CD14-positive monocyte (primary cell): Measurements from ENCODE around the gene CKAP2L. TPM values are rescaled to one million over a fixed set of nuclear protein-coding genes. Genes with fewer than 3 reads are reported as not detected.

Source experiments
- DNase-seq, 3 donors: peaks; one replicate each; pipeline ENCODE4 v3.0.0-alpha.2; 2011 to 2022
- H2AFZ ChIP-seq: 2 replicates; pipeline ENCODE4 v1.6.0; 2012; ENCODE audit warnings: mild to moderate bottlenecking, low read depth, low read length, inconsistent platforms; ENCODE audit not compliant: insufficient read depth, poor library complexity, severe bottlenecking
- H3K27ac ChIP-seq, 2 donors: 1 replicate in 1 of 2; 2 replicates in 1 of 2; pipeline ENCODE4 v1.5.1; 2012 to 2013; ENCODE audit warnings: low read length in 2 of 2, control low read depth in 1 of 2, inconsistent platforms in 1 of 2, low read depth in 1 of 2, mild to moderate bottlenecking in 1 of 2
- H3K27me3 ChIP-seq, 2 donors: one replicate each; pipeline versions ENCODE4 v1.6.0 to v1.6.1; 2011 to 2013; ENCODE audit warnings: low read length in 2 of 2; ENCODE audit not compliant: control insufficient read depth in 2 of 2, insufficient read depth in 2 of 2
- H3K36me3 ChIP-seq, 2 donors: replicated peaks in 1 of 2; 1 replicate in 1 of 2; 2 replicates in 1 of 2; pipeline versions ENCODE4 v1.5.1 to v1.6.1; 2012 to 2013; ENCODE audit warnings: low read length in 2 of 2, control low read depth in 1 of 2, inconsistent platforms in 1 of 2, mild to moderate bottlenecking in 1 of 2; ENCODE audit not compliant: insufficient read depth in 2 of 2, control insufficient read depth in 1 of 2
- H3K4me1 ChIP-seq, 2 donors: 1 replicate in 1 of 2; 2 replicates in 1 of 2; pipeline versions ENCODE4 v1.5.1 to v1.6.1; 2012 to 2013; ENCODE audit warnings: low read length in 2 of 2, control low read depth in 1 of 2, inconsistent platforms in 1 of 2, mild to moderate bottlenecking in 1 of 2, moderate library complexity in 1 of 2; ENCODE audit not compliant: insufficient read depth in 2 of 2, control insufficient read depth in 1 of 2
- H3K4me2 ChIP-seq: replicated peaks from 2 replicates; pipeline ENCODE3; 2012; ENCODE audit warnings: low read length, moderate library complexity, mild to moderate bottlenecking; ENCODE audit not compliant: poor library complexity, severe bottlenecking; ENCODE audit errors: extremely low read depth
- H3K4me3 ChIP-seq, 3 experiments: fragments of 200-600 bp in 1 of 3; sonication (generic) in 1 of 3; replicated peaks in 1 of 3; 1 replicate in 2 of 3; 2 replicates in 1 of 3; pipeline ENCODE4 v1.5.1; 2011 to 2013; ENCODE audit warnings: low read length in 3 of 3, mild to moderate bottlenecking in 3 of 3, control low read depth in 2 of 3, low read depth in 2 of 3, inconsistent platforms in 1 of 3, moderate library complexity in 1 of 3
- H3K79me2 ChIP-seq: 2 replicates; pipeline ENCODE4 v1.6.0; 2012; ENCODE audit warnings: mild to moderate bottlenecking, control low read depth, inconsistent platforms, low read length, moderate library complexity; ENCODE audit not compliant: insufficient read depth
- H3K9ac ChIP-seq: 2 replicates; pipeline ENCODE4 v1.6.0; 2017; ENCODE audit warnings: low read length, mild to moderate bottlenecking; ENCODE audit not compliant: insufficient read depth, poor library complexity, severe bottlenecking
- H3K9me3 ChIP-seq, 2 donors: replicated peaks in 1 of 2; 1 replicate in 1 of 2; 2 replicates in 1 of 2; pipeline versions ENCODE4 v1.5.1 to v1.6.1; 2012 to 2013; ENCODE audit warnings: low read length in 2 of 2, control low read depth in 1 of 2; ENCODE audit not compliant: control insufficient read depth in 1 of 2, insufficient read depth in 1 of 2
- H4K20me1 ChIP-seq: 2 replicates; pipeline ENCODE4 v1.6.0; 2012; ENCODE audit warnings: mild to moderate bottlenecking, low read length, control low read depth, moderate library complexity; ENCODE audit not compliant: insufficient read depth
- H3K27ac Mint-ChIP-seq, 7 donors: one replicate each; pipeline ENCODE4 v1.8.0; 2020; ENCODE audit warnings: mild to moderate bottlenecking in 7 of 7, mixed read lengths in 7 of 7, moderate library complexity in 6 of 7, inconsistent platforms in 2 of 7
- H3K27me3 Mint-ChIP-seq, 3 donors: one replicate each; pipeline ENCODE4 v1.8.0; 2021 to 2022; ENCODE audit warnings: low read depth in 3 of 3, mild to moderate bottlenecking in 3 of 3, mixed read lengths in 3 of 3, moderate library complexity in 3 of 3, inconsistent platforms in 1 of 3
- H3K36me3 Mint-ChIP-seq, 2 donors: one replicate each; pipeline ENCODE4 v1.8.0; 2020; ENCODE audit warnings: mixed read lengths in 2 of 2, inconsistent platforms in 1 of 2, mild to moderate bottlenecking in 1 of 2
- H3K4me1 Mint-ChIP-seq: one replicate; pipeline ENCODE4 v1.8.0; 2020; ENCODE audit warnings: mild to moderate bottlenecking, mixed read lengths
- H3K4me3 Mint-ChIP-seq, 2 donors: one replicate each; pipeline ENCODE4 v1.8.0; 2020; ENCODE audit warnings: mild to moderate bottlenecking in 2 of 2, mixed read lengths in 2 of 2, moderate library complexity in 1 of 2
- H3K9me3 Mint-ChIP-seq, 7 donors: one replicate each; pipeline ENCODE4 v1.8.0; 2020 to 2022; ENCODE audit warnings: mixed read lengths in 7 of 7, mild to moderate bottlenecking in 6 of 7, moderate library complexity in 6 of 7, inconsistent platforms in 2 of 7
- WGBS: methylation state at CpG from one replicate; pipeline ENCODE4 v1.1.5; 2013; ENCODE audit warnings: missing lambda C conversion rate; ENCODE audit not compliant: insufficient coverage; 5-methylcytosine and 5-hydroxymethylcytosine counted together
- intact Hi-C, 2 donors: fragments of 100-400 bp; cut with micrococcal nuclease; formaldehyde crosslinking; loops; one replicate each; pipeline versions ENCODE4 v1.15.0 to v1.15.1; 2023
- polyA plus RNA-seq, 3 donors: library from polyadenylated mRNA; depleted of rRNA in 1 of 3; unstranded in 2 of 3; stranded (reverse) in 1 of 3; fragments of 300-500 nt in 2 of 3; fragments of >200 nt in 1 of 3; fragmentation: Illumina TruSeq in 2 of 3; gene quantifications; 1 replicate in 2 of 3; 2 replicates in 1 of 3; pipeline ENCODE4 v1.2.3, GENCODE V29; 2012 to 2021
- TF ChIP-seq, protein P1 (sequence below): fragments of 200-600 bp; IDR thresholded peaks from one replicate; pipeline ENCODE4 v1.8.0; 2022; ENCODE audit warnings: antibody characterized with exemption, mild to moderate bottlenecking

CKAP2L gene
- polyA plus RNA-seq, 3 donors: 0.04 to 0.24 TPM; not detected in 1

DNA sequence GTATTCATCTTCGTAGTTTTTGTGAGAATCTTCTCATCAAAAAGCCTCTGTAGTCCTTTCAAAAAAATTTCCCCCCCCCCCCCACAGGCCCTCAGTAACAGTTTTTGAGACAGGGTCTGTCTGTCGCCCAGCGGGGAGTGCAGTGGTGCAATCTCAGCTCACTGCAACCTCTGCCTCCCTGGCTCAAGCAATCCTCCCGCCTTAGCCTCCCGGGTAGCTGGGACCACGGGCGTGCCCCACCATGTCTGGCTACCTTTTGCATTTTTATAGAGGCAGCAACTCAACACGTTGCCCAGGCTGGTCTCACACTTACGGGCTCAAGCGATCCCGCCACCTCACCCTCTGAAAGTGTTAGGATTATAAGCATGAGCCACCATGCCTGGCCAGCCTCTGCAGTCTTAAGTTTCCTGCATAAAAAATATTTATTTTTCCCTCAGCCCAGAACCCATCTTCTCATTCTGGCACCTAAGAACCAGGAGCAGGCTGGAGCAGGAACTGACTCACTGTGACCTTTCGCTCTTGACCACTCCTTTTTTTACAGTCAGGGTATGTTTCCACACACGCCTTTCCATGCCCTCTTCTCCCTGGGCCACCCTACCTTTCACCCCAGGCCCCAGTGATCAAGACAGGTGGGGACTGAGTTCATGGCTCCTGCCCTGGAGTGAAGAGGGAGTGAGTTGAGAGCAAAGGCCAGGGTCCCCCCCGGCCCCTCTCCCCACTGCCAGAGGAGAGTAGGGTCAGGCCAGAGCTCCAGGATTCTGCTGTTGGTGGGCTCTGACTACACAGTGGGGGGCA, 76.1 kb downstream of the CKAP2L start:
- intact Hi-C loops: loop anchor here in 1 of 2 donors (5.0 kb wide), 1 partner anchor 61 kb away; no protein-coding TSS in a partner anchor
- Mint-ChIP-seq H3K9me3 (peaks cover 0 to 2% (median 0%) of the 10 kb centered on the region in 7 donors), H3K36me3 (peaks cover 0 to 4% of the 10 kb centered on the region in 2 donors), H3K4me3 (no peak overlapping the region), H3K27me3 (peaks cover 0 to 4% (median 0%) of the 10 kb centered on the region in 3 donors), H3K4me1 (peaks cover 70% of the 10 kb centered on the region), H3K27ac (peak overlapping the region in 3 of 7 donors; percentile 33 to 68 (median 54))
- Histone ChIP-seq H3K27ac (peak overlapping the region in 1 of 2 donors; percentile 15), H3K9me3 (no peaks in the 10 kb centered on the region), H3K4me3 (no peak overlapping the region), H3K79me2 (no peaks in the 10 kb centered on the region), H3K9ac (no peak overlapping the region), H3K4me1 (peaks cover 58 to 87% of the 10 kb centered on the region in 2 donors), H3K36me3 (no peaks in the 10 kb centered on the region), H3K27me3 (no peaks in the 10 kb centered on the region), H3K4me2 (no peak overlapping the region), H2AFZ (peak overlapping the region; percentile 26), H4K20me1 (no peaks in the 10 kb centered on the region)
- peak in 2 of 3 donors; percentile 35 to 45 for DNase-seq
- TF ChIP-seq, protein P1, sequence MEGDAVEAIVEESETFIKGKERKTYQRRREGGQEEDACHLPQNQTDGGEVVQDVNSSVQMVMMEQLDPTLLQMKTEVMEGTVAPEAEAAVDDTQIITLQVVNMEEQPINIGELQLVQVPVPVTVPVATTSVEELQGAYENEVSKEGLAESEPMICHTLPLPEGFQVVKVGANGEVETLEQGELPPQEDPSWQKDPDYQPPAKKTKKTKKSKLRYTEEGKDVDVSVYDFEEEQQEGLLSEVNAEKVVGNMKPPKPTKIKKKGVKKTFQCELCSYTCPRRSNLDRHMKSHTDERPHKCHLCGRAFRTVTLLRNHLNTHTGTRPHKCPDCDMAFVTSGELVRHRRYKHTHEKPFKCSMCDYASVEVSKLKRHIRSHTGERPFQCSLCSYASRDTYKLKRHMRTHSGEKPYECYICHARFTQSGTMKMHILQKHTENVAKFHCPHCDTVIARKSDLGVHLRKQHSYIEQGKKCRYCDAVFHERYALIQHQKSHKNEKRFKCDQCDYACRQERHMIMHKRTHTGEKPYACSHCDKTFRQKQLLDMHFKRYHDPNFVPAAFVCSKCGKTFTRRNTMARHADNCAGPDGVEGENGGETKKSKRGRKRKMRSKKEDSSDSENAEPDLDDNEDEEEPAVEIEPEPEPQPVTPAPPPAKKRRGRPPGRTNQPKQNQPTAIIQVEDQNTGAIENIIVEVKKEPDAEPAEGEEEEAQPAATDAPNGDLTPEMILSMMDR: no peak
- WGBS: 94% methylated on average over 9 of the region's 14 CpGs

DNA sequence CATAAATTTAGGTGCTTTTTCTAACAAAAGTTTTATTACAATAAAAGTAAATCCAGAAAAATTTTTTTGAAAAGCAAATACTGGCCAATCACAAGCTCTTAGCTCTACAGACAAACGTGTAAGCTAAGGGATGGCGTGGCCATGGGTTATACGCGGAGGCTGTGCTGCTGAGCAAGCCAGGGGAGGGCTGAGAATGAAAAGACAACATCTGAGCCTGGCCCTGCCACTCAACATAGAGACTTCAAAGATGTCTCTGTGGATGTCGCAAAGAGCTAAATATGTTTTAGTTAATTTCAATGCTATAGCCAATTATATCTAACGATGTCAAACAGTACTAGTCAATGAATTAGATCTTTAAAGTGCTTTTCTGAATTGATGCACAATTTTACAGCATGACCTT, 76.9 kb downstream of the CKAP2L start:
- Mint-ChIP-seq H3K4me3 (no peak overlapping the region), H3K27me3 (peaks cover 0 to 2% (median 0%) of the 10 kb centered on the region in 3 donors), H3K36me3 (peaks cover 0 to 3% of the 10 kb centered on the region in 2 donors), H3K9me3 (no peaks in the 10 kb centered on the region), H3K27ac (no peak overlapping the region), H3K4me1 (peaks cover 65% of the 10 kb centered on the region)
- Histone ChIP-seq H4K20me1 (no peaks in the 10 kb centered on the region), H3K27ac (no peak overlapping the region), H3K4me2 (no peak overlapping the region), H2AFZ (no peak overlapping the region), H3K4me1 (peaks cover 53 to 85% of the 10 kb centered on the region in 2 donors), H3K9ac (no peak overlapping the region), H3K36me3 (no peaks in the 10 kb centered on the region), H3K27me3 (no peaks in the 10 kb centered on the region), H3K9me3 (no peaks in the 10 kb centered on the region), H3K4me3 (no peak overlapping the region), H3K79me2 (no peaks in the 10 kb centered on the region)
- DNase-seq: no peak
- WGBS: 84% methylated on average over 4 of the region's 6 CpGs
- TF ChIP-seq, protein P1: no peak
- intact Hi-C loops: loop anchor here in 1 of 2 donors (5.0 kb wide), 1 partner anchor 60 kb away; no protein-coding TSS in a partner anchor

Other genes with a start within 250 kb of the CKAP2L start
- gene POLR1B, start 222.1 kb downstream of the CKAP2L start, polyA plus RNA-seq: 1 to 10 TPM; 5.2 to 6.3 (median 5.3) TPM
- 10 to 100 TPM; 37.1 to 77.3 (median 56.2) TPM for gene CHCHD5, start 180.0 kb downstream of the CKAP2L start, polyA plus RNA-seq
- 100 to 1,000 TPM in 1 of 3 donors, 10 to 100 TPM in 2; 16.1 to 112 (median 36.3) TPM for gene SLC20A1, start 118.7 kb downstream of the CKAP2L start, polyA plus RNA-seq
- gene NT5DC4, start 43.6 kb downstream of the CKAP2L start, polyA plus RNA-seq: 1 to 10 TPM in 1 of 3 donors, not detected in 2; 2.2 TPM
- under 1 TPM in 2 of 3 donors, not detected in 1; 0.26 to 0.83 TPM for gene IL1A, start 19.9 kb upstream of the CKAP2L start, polyA plus RNA-seq
- gene IL1B, start 72.2 kb upstream of the CKAP2L start, polyA plus RNA-seq: 1,000 to 10,000 TPM in 1 of 3 donors, 100 to 1,000 TPM in 1, 10 to 100 TPM in 1; 65.1 to 1,419 (median 114) TPM
- not detected for gene IL37, start 146.6 kb upstream of the CKAP2L start, polyA plus RNA-seq
- gene IL36G, start 213.4 kb upstream of the CKAP2L start, polyA plus RNA-seq: not detected
- gene IL36A, start 240.8 kb upstream of the CKAP2L start, polyA plus RNA-seq: not detected